CD4-positive, alpha-beta T cell treated with Interleukin-2 at 100 ng/mL for 4 hours (primary cell): ENCODE results near the gene GRID2.
"Not testable (repeated sequence)": the region's sequence is repeated elsewhere in the genome, so short reads cannot be mapped to it uniquely, and the experiment has no call there.

Experiments used
- DNase-seq: peaks from one replicate; pipeline ENCODE4 v3.0.0-alpha.2; 2020; ENCODE audit warnings: low spot score

Gene GRID2

GRCh38 chr4:93529692-93530372, 1226.1 kb downstream of the GRID2 start:
- DNase-seq, result no peak

GRCh38 chr4:93532234-93532633, 1228.5 kb downstream of the GRID2 start:
- no peak for DNase-seq

GRCh38 chr4:93540562-93540961, 1236.8 kb downstream of the GRID2 start:
- no peak for DNase-seq

DNA sequence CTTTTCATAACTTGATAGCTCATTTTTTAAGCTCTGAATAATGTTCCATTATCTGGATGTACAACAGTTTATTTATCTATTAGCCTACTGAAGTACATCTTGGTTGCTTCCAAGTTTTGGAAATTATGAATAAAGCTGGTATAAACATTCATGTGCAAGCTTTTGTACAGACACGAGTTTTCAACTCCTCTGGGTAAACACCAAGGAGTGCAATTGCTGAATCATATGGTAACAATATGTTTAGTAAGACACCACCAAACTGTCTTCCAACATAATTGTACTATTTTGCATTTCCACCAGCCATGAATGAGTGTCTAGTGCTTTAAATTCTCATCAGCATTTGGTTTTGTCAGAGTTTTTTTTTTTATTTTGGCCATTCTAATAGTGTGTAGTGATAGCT, 1258.1 kb downstream of the GRID2 start:
- DNase-seq, result no peak

- DNase-seq, result no peak
These were observed 1265.0 kb downstream of the GRID2 start for GRCh38 chr4:93568758-93569157.

- no peak for DNase-seq
These were observed 1269.5 kb downstream of the GRID2 start for GRCh38 chr4:93573285-93573684.

- DNase-seq, result no peak
These were observed 1275.2 kb downstream of the GRID2 start for GRCh38 chr4:93578942-93579341.

DNA sequence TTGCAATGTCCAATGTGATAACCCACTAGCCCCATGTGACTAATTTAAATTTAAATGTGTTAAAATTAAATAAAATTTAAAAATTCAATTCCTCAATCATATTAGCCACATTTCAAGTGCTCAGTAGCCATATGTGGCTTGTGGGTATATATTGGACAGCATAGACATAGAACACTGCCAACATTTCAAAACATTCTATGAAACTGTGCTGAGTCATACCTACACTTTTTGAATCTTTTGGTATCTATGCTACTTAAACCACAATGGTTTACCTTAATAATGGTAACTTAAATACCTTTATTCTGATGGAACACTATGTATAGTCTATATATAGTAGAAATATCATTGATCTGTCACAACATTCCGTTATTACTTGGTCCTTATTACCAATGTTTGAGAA, 1301.4 kb downstream of the GRID2 start:
- no peak for DNase-seq

DNA sequence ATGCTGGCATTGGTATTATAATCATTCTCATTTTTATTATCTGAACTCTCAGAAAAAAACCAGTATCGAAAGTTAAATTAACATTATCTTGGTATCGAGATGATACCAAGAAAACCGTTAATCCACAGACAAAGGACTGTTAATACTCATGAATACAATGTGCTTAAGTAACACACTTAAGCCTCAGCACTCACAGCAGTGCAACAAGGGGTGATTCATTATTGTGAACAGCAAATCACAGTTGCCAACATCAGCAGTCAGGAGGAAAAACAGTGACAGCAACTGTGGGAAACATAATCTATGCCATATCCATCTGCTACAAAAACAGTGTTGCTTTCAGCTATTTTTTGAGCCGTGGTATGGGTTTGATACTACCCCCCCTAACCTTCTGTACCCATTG, 1313.8 kb downstream of the GRID2 start:
- DNase-seq, result no peak

DNA sequence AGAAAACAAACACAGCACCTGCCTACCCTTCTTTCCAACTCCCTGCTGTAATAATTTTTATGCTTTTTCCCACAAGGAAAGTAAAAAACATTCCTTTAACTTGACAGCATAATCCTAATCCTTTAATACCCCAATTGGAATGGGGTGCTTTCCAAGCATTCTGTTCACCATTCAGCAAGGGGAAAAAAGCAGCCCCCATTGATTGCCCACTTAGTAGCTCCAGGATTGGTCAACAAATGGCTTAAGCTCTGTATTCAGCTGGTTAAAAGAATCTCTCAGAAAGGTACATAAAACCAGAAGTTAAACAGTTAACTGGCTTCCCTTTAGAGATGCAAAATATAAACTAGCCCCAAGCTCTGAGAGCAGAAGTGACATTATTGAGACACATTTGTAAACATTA, 1330.0 kb downstream of the GRID2 start:
- DNase-seq, result no peak

DNA sequence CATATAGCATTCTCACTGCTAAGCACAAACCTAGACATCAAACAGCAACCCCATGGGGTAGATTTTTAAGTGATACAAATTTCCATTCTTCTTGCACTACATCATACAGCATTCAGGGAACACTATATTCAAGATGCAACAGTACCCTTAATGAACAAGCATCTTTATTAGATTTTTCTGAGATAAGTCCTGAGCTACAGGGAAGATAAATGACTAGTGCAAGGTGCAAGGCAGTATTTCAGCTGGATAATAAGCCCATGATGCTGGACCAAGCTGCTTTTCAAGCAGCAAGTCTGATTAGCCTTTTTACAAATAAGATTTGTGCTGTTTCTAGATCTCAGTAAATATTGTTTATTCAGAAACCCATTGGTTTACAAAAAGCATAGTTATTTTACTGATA, 1332.2 kb downstream of the GRID2 start:
- no peak for DNase-seq

GRCh38 chr4:93645120-93645519, 1341.4 kb downstream of the GRID2 start:
- no peak for DNase-seq

- no peak for DNase-seq
These were observed 1342.6 kb downstream of the GRID2 start for GRCh38 chr4:93646233-93646930.

GRCh38 chr4:93648258-93648657, 1344.5 kb downstream of the GRID2 start:
- no peak for DNase-seq

GRCh38 chr4:93649828-93650227, 1346.1 kb downstream of the GRID2 start:
- no peak for DNase-seq

DNA sequence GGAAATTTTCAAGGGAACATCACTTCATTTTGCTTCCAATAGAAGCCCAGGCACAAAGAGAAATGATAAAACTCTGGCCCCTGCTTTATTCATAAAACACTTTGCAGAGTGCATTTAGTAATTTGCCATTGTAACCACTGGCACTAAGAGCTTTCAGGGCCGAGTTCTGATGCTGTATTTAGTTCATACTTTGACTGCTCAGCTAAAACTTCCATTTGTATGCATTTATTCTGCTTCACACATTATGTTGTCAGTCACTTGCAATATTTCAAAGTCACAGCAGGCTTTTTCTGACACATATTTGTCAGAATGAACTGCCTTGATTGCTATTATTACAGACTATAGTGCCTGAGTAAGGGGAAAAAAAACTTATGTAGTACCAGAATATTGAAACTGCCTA, 1350.4 kb downstream of the GRID2 start:
- no peak for DNase-seq

DNA sequence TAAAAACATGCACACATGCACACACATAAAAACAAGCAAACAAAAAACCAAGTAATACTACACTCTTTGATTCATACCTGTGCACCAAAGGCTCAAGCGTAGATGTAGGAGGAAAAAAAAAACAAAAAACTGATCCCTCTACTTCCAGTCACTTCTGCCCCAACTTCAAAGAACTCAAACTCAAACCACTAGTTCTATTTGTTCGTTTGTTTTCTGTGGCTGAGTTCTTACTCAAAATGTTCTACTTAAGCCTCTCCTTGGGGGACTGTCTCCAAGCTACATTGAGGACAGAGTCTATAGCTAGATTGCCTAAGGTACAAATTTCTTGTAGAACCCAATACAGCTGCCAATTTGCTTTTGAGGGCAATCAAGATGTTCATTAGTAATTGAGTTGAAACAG, 1353.8 kb downstream of the GRID2 start:
- no peak for DNase-seq

DNA sequence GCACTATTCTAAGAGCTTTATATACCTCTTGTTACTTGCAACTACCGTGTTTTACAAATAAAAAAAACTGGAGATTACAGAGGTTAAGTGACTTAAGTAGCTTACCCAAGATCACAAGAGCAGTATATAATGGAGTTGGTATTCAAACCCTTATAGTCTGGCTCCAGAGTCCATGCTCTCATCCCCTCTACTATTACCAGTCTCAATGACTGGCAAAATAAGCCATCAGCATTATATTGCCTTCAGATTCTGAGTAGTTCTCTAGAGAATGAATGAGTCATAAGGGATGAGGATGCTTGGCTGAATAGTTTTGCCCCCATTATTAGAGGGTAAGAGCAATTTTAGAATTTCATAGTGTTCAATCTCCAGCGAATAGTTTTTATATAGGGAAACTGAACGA, 1354.7 kb downstream of the GRID2 start:
- DNase-seq, result no peak

GRCh38 chr4:93659629-93660028, 1355.9 kb downstream of the GRID2 start:
- no peak for DNase-seq

DNA sequence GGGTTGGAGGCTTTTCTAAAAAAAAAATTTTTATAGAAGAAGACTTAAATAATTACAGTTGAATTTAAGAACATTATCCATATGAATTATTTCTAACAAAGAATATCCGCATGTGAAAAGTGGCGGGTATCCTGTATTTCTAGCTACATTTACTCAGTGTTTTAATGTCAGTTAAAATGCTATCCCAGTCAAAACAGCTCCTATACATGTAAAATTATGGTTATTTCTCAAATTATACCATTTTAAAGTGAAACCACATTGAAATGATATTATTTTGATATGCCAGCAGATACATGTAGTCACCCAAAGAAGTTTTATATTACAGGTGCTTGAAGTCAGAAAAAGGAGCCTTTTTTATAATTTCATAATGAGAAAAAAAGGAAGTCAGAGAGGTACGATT, 1356.3 kb downstream of the GRID2 start:
- DNase-seq, result no peak

GRCh38 chr4:93670434-93670833, 1366.7 kb downstream of the GRID2 start:
- DNase-seq, result no peak

GRCh38 chr4:93671093-93671492, 1367.3 kb downstream of the GRID2 start:
- DNase-seq, result no peak

DNA sequence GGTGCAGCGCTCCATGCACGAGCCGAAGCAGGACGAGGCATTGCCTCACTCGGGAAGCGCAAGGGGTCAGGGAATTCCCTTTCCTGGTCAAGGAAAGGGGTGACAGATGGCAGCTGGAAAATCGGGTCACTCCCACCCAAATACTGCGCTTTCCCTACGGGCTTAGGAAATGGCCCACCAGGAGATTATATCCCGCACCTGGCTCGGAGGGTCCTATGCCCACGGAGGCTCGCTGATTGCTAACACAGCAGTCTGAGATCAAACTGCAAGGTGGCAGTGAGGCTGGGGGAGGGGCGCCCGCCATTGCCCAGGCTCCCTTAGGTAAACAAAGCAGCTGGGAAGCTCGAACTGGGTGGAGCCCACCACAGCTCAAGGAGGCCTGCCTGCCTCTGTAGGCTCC, 1373.2 kb downstream of the GRID2 start:
- DNase-seq, result not testable (repeated sequence)

DNA sequence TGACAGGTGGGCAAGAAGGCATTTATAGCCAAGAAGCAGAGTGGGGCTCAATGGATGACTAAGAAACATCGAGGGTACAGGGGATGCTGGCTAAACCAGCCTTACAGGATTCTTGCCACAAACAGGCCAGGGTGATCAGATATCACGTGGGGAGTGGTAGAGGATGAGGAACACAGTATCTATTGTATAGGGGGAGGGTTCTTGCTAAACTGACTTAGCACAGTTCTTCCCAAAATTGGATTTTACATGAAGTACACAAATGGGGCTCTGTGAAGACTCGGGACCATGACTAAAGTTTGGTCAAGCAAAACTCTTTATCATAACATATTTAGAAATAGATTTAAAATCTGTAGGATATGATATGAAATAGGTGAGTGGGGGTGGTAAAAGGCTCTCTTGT, 1380.8 kb downstream of the GRID2 start:
- DNase-seq, result no peak
